GM19025 (cell line): ENCODE results near the gene SERGEF.

Source experiments
- ATAC-seq: cut with Tn5 transposase; IDR thresholded peaks from one replicate; pipeline ENCODE4 v1.9.1; 2021; ENCODE audit warnings: mild to moderate bottlenecking, low read depth, moderate library complexity; ENCODE audit not compliant: unreplicated experiment

SERGEF gene

DNA sequence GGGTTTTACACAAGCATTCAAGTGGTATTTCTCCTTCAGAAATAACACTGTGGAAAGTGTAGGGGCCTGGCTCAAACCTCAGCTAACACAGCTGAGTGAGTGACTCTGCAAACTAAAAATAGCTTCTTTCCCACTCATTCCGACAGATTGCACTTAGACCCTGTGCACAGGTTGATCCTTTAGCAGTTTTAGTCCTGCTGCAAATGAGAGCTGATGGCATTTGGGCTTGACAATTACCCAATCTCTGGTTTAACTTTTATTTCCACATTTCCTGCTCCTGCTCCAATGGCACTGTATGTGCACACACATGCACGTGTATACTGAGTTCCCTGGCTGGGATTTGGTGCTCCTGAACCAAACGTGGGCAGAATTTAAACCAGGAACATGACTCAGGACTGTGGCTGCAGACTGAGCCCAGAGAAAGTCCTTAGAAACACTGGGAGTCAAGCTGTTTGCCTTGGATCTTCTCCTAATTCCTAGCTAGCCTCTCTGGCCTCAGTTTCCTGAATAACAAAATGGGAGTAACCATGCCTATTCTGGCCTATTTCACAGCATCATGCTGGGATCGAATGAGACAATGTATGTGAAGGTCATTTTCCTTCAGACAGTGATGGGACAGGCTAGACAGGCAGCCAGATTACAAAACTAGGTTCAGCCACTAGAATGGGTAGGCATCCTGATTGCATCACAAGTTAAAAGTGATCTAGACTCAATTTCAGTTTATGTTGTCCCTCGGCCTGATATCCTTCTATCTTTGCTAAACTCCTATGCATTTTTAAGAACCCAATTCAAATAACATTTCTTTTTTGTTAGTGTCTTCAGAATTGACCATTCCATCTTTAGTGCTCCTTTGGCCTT lies 58.2 kb downstream of the SERGEF start:
- ATAC-seq = no peak

DNA sequence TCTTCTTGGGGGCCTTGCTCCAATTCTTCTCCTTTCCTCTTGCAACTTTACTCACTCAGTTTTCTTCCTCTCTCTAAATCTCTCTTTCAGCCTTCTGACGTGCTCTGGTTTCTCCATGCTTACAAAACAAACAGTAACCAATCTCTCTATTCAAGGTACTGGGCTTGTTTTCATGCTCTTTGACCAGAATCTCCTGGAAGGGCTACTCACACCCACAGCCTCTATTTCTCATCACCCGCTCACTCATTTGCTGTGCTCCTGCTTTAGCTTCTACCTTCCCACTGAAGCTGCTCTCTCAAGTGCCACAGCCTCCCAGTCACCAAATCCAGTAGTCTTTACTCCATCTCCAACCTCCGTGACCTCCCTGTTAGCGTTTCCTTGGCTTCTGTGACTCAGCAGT lies 60.4 kb downstream of the SERGEF start:
- no peak for ATAC-seq

DNA sequence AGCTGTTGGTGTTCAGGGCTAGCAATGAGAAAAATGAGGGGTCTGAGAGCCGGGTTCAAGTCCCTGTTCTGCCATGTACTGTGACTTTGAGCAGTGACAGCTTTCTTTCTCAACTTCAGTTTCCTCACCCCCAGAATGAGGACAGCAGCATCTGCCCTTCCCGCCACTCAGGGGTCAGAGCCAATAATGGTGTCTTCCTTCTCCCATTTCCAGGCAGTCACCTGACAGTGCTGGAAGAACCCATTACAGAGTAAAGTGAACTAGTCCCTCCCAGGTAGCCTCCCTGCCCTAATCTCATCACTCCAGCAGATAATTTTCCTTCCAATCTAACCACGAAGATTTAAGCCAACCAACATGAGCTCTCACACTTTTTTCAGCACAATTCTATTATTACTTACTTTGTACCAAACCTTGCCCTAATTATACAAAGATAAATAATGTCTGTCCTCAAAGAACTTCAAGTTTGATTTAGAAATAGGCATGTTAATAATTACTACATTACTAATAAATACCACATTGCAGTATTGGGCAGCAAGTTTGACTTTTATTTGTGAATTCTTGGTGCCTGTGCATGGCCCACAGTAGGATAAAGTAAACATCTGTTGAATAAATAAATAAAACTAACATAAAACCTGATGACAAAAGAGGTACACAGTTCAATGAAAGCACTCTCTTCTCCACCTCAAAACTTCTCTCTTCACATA lies 61.0 kb downstream of the SERGEF start:
- no peak for ATAC-seq

GRCh38 chr11:17950644-17951043 lies 62.2 kb downstream of the SERGEF start:
- ATAC-seq = no peak

GRCh38 chr11:17948296-17948695 lies 64.6 kb downstream of the SERGEF start:
- no peak for ATAC-seq

GRCh38 chr11:17939542-17939941 lies 73.3 kb downstream of the SERGEF start:
- no peak for ATAC-seq

GRCh38 chr11:17936790-17937189 lies 76.1 kb downstream of the SERGEF start:
- no peak for ATAC-seq

DNA sequence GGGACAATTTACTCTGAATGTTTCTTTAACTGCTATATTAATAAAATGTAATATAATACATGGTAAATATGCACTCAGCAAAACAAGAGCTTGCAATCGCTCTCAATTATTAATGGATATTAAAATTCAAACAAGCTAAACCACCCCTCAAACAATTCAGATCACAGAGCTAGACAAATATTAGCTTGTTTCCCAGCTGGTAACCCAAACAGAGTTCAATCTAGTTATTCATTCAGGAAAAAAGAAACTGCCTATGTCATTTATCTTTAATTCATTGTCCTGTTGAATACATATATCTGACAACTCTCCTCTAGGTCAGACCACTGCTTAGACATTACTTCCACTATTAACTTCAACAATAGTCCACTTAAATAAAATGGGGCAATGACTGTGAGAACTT lies 78.7 kb downstream of the SERGEF start:
- ATAC-seq = no peak

DNA sequence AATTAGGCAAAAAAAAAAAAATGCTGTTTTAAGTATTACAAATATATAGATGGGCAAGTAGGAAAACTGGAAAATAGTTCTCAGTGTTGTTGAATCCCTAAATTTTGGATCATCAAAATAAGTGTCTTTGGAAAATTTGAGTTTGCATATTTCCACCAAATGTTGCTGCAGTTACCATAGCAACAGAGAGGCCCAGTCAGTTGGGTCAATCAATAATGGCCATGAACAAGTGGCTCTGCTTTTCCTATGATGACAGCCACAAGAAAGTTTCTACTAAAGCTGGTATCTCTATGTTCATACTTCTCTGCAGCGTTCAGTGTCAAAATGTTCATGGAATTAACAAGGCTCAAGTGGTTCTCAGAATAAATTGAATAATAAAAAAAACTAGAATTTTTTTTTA lies 79.1 kb downstream of the SERGEF start:
- ATAC-seq = no peak

GRCh38 chr11:17932472-17932871 lies 80.4 kb downstream of the SERGEF start:
- no peak for ATAC-seq

DNA sequence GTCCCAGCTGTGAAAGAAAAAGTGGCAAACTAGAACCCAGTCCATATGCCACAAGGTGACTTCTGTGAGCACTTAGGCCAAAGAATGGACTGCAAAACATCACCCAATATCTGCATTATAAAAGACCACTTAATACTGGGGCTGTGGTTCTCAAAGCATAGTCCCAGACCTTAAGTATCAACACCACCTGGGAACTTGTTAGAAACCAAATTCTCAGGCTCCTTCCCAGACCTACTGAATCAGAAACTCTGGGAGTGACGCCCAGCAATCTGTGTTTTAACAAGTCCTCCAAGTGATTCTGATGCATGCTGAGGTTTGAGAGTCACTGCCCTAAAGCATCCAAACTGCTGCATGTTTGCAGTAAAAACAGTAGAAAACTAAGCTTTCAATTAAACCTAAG lies 81.3 kb downstream of the SERGEF start:
- no peak for ATAC-seq

DNA sequence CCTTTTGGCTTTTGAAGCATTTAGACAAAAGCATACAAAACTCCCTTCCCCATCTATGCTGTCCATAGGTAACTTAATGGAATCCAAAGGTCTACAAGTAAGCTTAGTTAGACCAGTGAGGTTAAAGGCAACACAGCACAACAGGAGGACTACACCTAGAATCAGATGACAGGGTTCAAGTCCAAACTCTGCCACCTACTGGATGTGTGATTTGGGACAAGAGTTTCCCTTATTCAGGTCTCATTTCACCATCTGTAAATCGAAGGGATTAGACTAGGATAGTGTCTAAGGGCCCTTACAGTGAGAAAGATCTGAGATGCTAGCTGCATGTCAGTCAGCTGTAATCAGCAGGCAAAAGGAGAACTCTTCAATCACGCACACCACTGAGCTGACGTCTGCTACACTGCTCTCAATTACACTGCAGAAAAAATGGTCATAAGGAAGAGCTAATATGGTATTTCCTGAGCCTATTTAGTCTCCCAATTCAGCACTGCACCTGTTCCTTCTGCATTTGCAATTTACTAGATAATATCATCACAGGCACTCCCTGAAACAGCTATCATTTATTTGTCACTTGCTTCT lies 82.2 kb downstream of the SERGEF start:
- no peak for ATAC-seq

DNA sequence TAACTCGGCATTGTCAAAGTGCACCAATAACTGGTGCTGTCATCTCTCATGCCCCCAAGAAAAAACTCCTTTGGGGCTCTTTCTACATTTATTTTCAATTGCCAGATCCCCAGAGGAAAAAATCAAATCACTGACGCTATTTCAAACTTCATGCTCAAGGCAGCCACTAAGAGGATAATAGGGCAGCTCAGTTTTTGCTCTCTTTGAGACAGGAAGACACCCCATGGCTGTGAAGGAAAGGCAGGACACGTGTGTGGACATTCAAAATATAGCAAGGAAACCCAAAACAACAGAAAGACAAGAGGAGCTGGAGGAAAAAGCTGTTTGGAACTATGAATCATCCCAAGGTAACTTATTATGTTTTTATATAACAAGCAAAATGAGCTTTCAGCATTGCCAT lies 83.7 kb downstream of the SERGEF start:
- ATAC-seq = no peak

DNA sequence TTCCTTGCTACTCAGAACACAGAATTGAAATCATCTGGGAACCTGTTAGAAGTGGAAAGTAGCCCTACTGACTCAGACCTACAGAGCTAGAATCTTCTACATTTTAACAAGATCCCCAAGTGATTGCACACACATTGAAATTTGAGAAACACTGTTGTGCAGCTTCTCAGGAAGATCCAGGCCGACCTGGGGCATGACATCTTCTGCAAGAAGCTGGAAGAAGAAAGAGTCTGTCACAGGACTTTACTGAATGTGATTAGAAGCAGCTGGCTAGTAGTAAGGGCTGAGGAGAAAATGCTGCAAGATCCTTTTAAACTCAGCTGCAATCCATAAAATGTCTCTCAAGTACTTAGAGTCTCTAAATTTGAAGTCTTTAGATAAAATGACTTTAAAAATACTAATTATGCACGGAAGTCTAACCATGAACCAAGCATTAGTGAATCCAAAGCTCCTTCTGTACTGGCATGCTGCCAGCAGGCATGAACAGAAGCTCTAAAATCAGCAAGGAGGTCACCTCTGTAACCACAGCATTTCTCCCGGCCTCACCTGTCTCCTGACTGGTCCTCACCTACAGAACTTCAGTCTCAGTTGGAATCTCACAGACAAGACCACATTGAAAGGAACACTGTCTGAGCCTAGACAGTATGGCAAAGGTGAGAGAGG lies 85.0 kb downstream of the SERGEF start:
- ATAC-seq = no peak

- no peak for ATAC-seq
Measured at GRCh38 chr11:17927041-17927440, 85.8 kb downstream of the SERGEF start.

GRCh38 chr11:17924713-17925112 lies 88.1 kb downstream of the SERGEF start:
- no peak for ATAC-seq

- no peak for ATAC-seq
Measured at GRCh38 chr11:17923217-17923616, 89.6 kb downstream of the SERGEF start.

DNA sequence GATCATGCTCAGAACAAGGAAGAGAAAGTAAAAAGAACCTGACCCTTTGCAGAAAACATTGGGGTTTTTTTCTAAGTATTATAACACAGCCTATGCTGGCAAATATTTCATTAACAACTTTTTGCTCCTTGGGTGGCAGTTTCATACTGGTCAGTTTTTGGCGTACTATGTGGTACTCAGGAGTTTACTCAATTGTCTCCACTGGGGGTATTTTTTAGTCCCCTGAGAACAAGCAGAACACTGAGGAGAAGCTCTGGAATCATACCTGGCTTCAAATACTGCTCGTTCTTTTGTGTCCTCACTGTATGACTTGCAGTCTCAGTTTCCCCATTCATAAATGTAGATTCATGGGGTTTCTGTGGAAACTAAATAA lies 90.4 kb downstream of the SERGEF start:
- no peak for ATAC-seq

DNA sequence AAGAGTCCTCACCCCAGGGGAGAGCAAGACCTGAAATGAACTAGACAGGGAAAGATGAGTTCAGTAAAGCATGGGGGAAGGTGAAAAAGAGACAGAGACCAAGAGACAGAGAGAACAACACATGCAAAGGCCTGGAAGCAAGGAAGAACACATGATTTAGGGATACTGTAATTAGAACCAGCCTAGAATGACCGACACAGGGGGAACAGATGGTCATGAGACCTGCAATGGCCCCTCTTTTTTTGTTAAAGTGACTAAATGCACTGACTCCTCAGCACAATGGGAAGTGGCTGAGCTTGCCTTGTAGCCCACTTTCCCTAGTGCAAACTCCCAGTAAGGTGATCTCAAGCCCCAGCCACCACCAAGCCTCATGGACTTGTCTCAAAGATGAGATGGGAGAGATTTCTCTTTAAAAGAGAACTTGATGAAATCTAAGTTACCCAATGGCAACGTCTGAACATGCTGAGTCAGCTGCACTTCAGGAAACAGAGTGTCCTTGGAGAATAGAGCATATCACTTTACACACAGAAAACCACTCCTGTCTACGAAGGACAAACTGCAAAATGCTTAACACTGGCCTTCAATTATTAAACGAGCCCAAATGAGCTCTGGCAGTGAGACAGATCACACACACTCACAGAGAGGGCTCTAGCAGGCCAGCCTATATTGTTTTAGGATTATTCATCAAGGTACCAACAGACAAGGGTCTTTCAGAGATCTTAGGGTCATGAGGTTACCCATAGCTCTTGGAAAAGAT lies 91.0 kb downstream of the SERGEF start:
- no peak for ATAC-seq

- ATAC-seq = no peak
Measured at GRCh38 chr11:17918049-17918605, 94.7 kb downstream of the SERGEF start.
